ENCODE measurements around the gene TIMM17B. TPM values are rescaled to one million over a fixed set of nuclear protein-coding genes. Genes with fewer than 3 reads are reported as not detected.

Gene TIMM17B
- total RNA-seq (ENCODE audit: low replicate concordance) = 7.0 and 19.4 TPM in 2 replicates

- no peak for TF ChIP-seq CTCF (IDR thresholded peaks at IDR 0.05; ENCODE audit: insufficient read depth, low read length)
- DNase-seq (ENCODE audit: low read depth) = peak; percentile 96
- peak within 1 kb of the TSS; percentile 80 for H3K4me3 ChIP-seq (ENCODE audit: low read depth, low read length)
Observed at GRCh38 chrX:48897625-48898306, at the start of gene TIMM17B, which contains the start of gene PQBP1. TSS of gene TIMM17B (minus strand) at chrX:48897768. CDS start at chrX:48897749, 19 bp downstream. TSS of gene PQBP1 (plus strand) at chrX:48897930. CDS start at chrX:48898510, 580 bp downstream.

GRCh38 chrX:48945517-48946348, 48.2 kb upstream of the TIMM17B start:
- peak; percentile 50 for DNase-seq (ENCODE audit: low read depth)
- H3K4me3 ChIP-seq (ENCODE audit: low read depth, low read length) = no peak overlapping the region
- TF ChIP-seq CTCF (IDR thresholded peaks at IDR 0.05; ENCODE audit: insufficient read depth, low read length) = peak; percentile 83

- no peak for DNase-seq (ENCODE audit: low read depth)
- TF ChIP-seq CTCF (IDR thresholded peaks at IDR 0.05; ENCODE audit: insufficient read depth, low read length) = no peak
- no peak overlapping the region for H3K4me3 ChIP-seq (ENCODE audit: low read depth, low read length)
Observed at GRCh38 chrX:48942895-48943294, 45.3 kb upstream of the TIMM17B start.

- DNase-seq (ENCODE audit: low read depth) = no peak
- H3K4me3 ChIP-seq (ENCODE audit: low read depth, low read length) = no peak overlapping the region
- no peak for TF ChIP-seq CTCF (IDR thresholded peaks at IDR 0.05; ENCODE audit: insufficient read depth, low read length)
Observed at GRCh38 chrX:48940404-48940955, 42.9 kb upstream of the TIMM17B start.

- no peak for TF ChIP-seq CTCF (IDR thresholded peaks at IDR 0.05; ENCODE audit: insufficient read depth, low read length)
- DNase-seq (ENCODE audit: low read depth) = no peak
- H3K4me3 ChIP-seq (ENCODE audit: low read depth, low read length) = no peak overlapping the region
Observed at GRCh38 chrX:48939524-48940228, 42.1 kb upstream of the TIMM17B start.

GRCh38 chrX:48938721-48939425, 41.3 kb upstream of the TIMM17B start:
- DNase-seq (ENCODE audit: low read depth) = no peak
- TF ChIP-seq CTCF (IDR thresholded peaks at IDR 0.05; ENCODE audit: insufficient read depth, low read length) = no peak
- H3K4me3 ChIP-seq (ENCODE audit: low read depth, low read length) = no peak overlapping the region

Data from fibroblast of the aortic adventitia (primary cell).